ENCODE measurements around the gene OSMR.
A peak's percentile ranks its signal among the peaks of the same experiment; 100 is the strongest.

OSMR gene

GRCh38 chr5:38845526-38846378 is at the start of gene OSMR:
OSMR (plus strand) TSS chr5:38846012; CDS start chr5:38869045, 23,033 bp downstream.
- no peak for DNase-seq

GRCh38 chr5:38796742-38797108 is 49.1 kb upstream of the OSMR start:
- no peak for DNase-seq

- DNase-seq: no peak
These were observed 48.0 kb upstream of the OSMR start for GRCh38 chr5:38797838-38798237.

GRCh38 chr5:38799556-38800377 is 46.0 kb upstream of the OSMR start:
- no peak for DNase-seq

GRCh38 chr5:38800515-38800914 is 45.3 kb upstream of the OSMR start:
- no peak for DNase-seq

GRCh38 chr5:38802125-38802524 is 43.7 kb upstream of the OSMR start:
- no peak for DNase-seq

GRCh38 chr5:38803246-38803645 is 42.6 kb upstream of the OSMR start:
- DNase-seq: no peak

GRCh38 chr5:38806775-38807258 is 39.0 kb upstream of the OSMR start:
- DNase-seq: no peak

- DNase-seq: peak; percentile 47
These were observed 38.0 kb upstream of the OSMR start for GRCh38 chr5:38807570-38808483.

- DNase-seq: no peak
These were observed 37.0 kb upstream of the OSMR start for GRCh38 chr5:38808666-38809343.

- DNase-seq: peak; percentile 83
These were observed 36.1 kb upstream of the OSMR start for GRCh38 chr5:38809388-38810359.

- DNase-seq: no peak
These were observed 30.9 kb upstream of the OSMR start for GRCh38 chr5:38814879-38815278.

- no peak for DNase-seq
These were observed 29.5 kb upstream of the OSMR start for GRCh38 chr5:38816083-38817030.

GRCh38 chr5:38821679-38822078 is 24.1 kb upstream of the OSMR start:
- DNase-seq: no peak

- no peak for DNase-seq
These were observed 22.3 kb upstream of the OSMR start for GRCh38 chr5:38823503-38823902.

- DNase-seq: no peak
These were observed 21.0 kb upstream of the OSMR start for GRCh38 chr5:38824821-38825220.

GRCh38 chr5:38825494-38825893 is 20.3 kb upstream of the OSMR start:
- DNase-seq: no peak

- no peak for DNase-seq
These were observed 18.3 kb upstream of the OSMR start for GRCh38 chr5:38827525-38827924.

GRCh38 chr5:38830521-38831051 is 15.2 kb upstream of the OSMR start:
- no peak for DNase-seq

All from OCI-M1 (cell line).